Chondrocyte (in vitro differentiated cells): ENCODE data around the gene NXF1. TPM values are rescaled to one million over a fixed set of nuclear protein-coding genes. Genes with fewer than 3 reads are reported as not detected.
"Not testable (repeated sequence)": the region's sequence is repeated elsewhere in the genome, so short reads cannot be mapped to it uniquely, and the experiment has no call there.

ENCODE experiments used
- DNase-seq: peaks from one replicate; pipeline ENCODE4 v3.0.0; 2021; ENCODE audit warnings: mixed read lengths, low spot score
- H3K27ac Mint-ChIP-seq: one replicate; pipeline ENCODE4 v1.8.0; 2021; ENCODE audit warnings: mild to moderate bottlenecking, moderate library complexity, mixed read lengths; ENCODE audit not compliant: unreplicated experiment
- H3K27me3 Mint-ChIP-seq: 2 replicates; pipeline ENCODE4 v1.8.0; 2021; ENCODE audit warnings: low read depth, mixed read lengths
- H3K36me3 Mint-ChIP-seq: 2 replicates; pipeline ENCODE4 v1.8.0; 2021; ENCODE audit warnings: low read depth, mixed read lengths
- H3K4me1 Mint-ChIP-seq: 2 replicates; pipeline ENCODE4 v1.8.0; 2021; ENCODE audit warnings: low read depth, mild to moderate bottlenecking, mixed read lengths
- H3K4me3 Mint-ChIP-seq: one replicate; pipeline ENCODE4 v1.8.0; 2021; ENCODE audit warnings: mild to moderate bottlenecking, moderate library complexity, mixed read lengths; ENCODE audit not compliant: unreplicated experiment
- H3K9me3 Mint-ChIP-seq: 2 replicates; pipeline ENCODE4 v1.8.0; 2021; ENCODE audit warnings: low read depth, mixed read lengths
- CTCF ChIP-seq: fragments of 200-600 bp; sonication (generic); IDR thresholded peaks from 2 replicates; pipeline ENCODE4 v1.5.0; 2021; ENCODE audit warnings: antibody characterized with exemption, mild to moderate bottlenecking, moderate library complexity
- total RNA-seq: library from RNA; stranded (reverse); gene quantifications from 3 replicates; pipeline ENCODE4 v1.2.1, GENCODE V29; 2021

Gene NXF1
- total RNA-seq, 1 donor from 2014 or later, result 51.3 TPM

- no peak for DNase-seq
- Mint-ChIP-seq H3K9me3 (no peaks in the 10 kb centered on the region), H3K4me3 (no peak overlapping the region), H3K4me1 (peaks cover 18% of the 10 kb centered on the region), H3K27ac (no peak overlapping the region), H3K27me3 (no peaks in the 10 kb centered on the region), H3K36me3 (no peaks in the 10 kb centered on the region)
- TF ChIP-seq CTCF, result no peak
Observed at GRCh38 chr11:62843466-62843865, 38.2 kb upstream of the NXF1 start.

GRCh38 chr11:62842891-62843290, 37.7 kb upstream of the NXF1 start:
- not testable (repeated sequence) for H3K4me3 Mint-ChIP-seq, H3K9me3 Mint-ChIP-seq

GRCh38 chr11:62842171-62842741, 37.0 kb upstream of the NXF1 start:
- H3K4me3 Mint-ChIP-seq, result no peak overlapping the region
- no peaks in the 10 kb centered on the region for H3K9me3 Mint-ChIP-seq
- H3K27me3 Mint-ChIP-seq, result no peaks in the 10 kb centered on the region
- no peak for DNase-seq
- H3K36me3 Mint-ChIP-seq, result no peaks in the 10 kb centered on the region
- TF ChIP-seq CTCF, result no peak
- peaks cover 23% of the 10 kb centered on the region for H3K4me1 Mint-ChIP-seq
- H3K27ac Mint-ChIP-seq, result no peak overlapping the region

More at GRCh38 chr11:62842891-62843290, 37.7 kb upstream of the NXF1 start:
- DNase-seq, H3K27ac Mint-ChIP-seq, H3K27me3 Mint-ChIP-seq, H3K36me3 Mint-ChIP-seq: not testable (repeated sequence)
- peaks cover 18% of the 10 kb centered on the region for H3K4me1 Mint-ChIP-seq

DNA sequence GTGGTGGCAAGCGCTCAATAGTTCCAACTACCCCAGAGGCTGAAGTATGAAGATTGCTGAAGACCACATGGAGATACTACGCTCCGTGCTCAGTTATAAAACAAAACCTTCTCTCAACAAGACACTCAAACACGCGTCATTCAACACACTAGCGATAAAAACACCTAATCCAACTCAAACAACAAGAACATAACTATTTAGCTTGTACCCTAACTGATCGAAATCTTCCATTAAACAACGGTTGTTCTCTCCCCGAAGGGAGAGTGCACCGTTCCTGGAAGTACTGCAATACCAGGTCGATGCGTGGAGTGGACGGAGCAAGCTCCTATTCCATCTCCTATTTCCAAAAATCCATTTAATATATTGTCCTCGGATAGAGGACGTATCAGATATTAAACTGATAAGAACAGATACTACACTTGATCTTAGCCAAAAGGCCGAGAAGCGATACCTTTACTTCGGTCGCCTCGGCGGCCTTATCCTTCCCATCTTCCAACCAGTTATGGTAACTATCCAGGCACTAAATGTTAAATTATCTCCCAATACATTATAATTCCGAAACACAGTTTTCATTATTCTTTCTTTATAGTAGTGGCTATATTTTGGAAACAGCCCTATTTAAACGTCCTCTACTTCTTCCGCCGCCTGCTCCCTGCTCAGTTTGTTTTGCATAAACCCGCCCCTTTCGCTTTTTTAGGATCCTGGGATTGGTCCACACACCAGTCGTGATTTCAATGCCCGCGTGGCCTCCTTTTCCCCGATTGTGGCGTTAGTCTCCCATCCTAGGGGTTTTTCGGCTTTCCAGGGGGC, 36.3 kb upstream of the NXF1 start:
- Mint-ChIP-seq H3K36me3 (no peaks in the 10 kb centered on the region), H3K27me3 (no peaks in the 10 kb centered on the region), H3K4me3 (no peak overlapping the region), H3K4me1 (peaks cover 23% of the 10 kb centered on the region), H3K9me3 (no peaks in the 10 kb centered on the region), H3K27ac (no peak overlapping the region)
- no peak for DNase-seq
- TF ChIP-seq CTCF, result no peak

- not testable (repeated sequence) for H3K9me3 Mint-ChIP-seq, H3K4me3 Mint-ChIP-seq, DNase-seq, H3K36me3 Mint-ChIP-seq, H3K27ac Mint-ChIP-seq, H3K27me3 Mint-ChIP-seq
- peaks cover 23% of the 10 kb centered on the region for H3K4me1 Mint-ChIP-seq
Observed at GRCh38 chr11:62840721-62841360, 35.6 kb upstream of the NXF1 start.
